Uterus (tissue), 4 donors: Measurements from ENCODE around the gene SORBS1. TPM values are rescaled to one million over a fixed set of nuclear protein-coding genes. Genes with fewer than 3 reads are reported as not detected.

Source experiments
- DNase-seq, 2 donors: peaks; one replicate each; pipeline ENCODE4 v3.0.0-alpha.2; 2019 to 2020
- H3K27ac ChIP-seq, 2 donors: fragments of 200-600 bp; sonication (generic); 1 replicate in 1 of 2; 2 replicates in 1 of 2; pipeline ENCODE4 v1.5.1; 2016 to 2018
- H3K27me3 ChIP-seq, 2 donors: fragments of 200-600 bp; sonication (generic); one replicate each; pipeline ENCODE4 v1.5.1; 2018 to 2019; ENCODE audit warnings: control low read depth in 1 of 2
- H3K36me3 ChIP-seq, 2 donors: fragments of 200-600 bp; sonication (generic); one replicate each; pipeline ENCODE4 v1.5.1; 2019; ENCODE audit warnings: control low read depth in 1 of 2
- H3K4me1 ChIP-seq, 2 donors: fragments of 200-600 bp; sonication (generic); one replicate each; pipeline ENCODE4 v1.5.1; 2018 to 2019; ENCODE audit warnings: control low read depth in 1 of 2
- H3K4me3 ChIP-seq, 2 donors: fragments of 200-600 bp; sonication (generic); 1 replicate in 1 of 2; 2 replicates in 1 of 2; pipeline ENCODE4 v1.5.1; 2018 to 2019; ENCODE audit warnings: mild to moderate bottlenecking in 1 of 2
- H3K9me3 ChIP-seq, 2 donors: fragments of 200-600 bp; sonication (generic); one replicate each; pipeline ENCODE4 v1.5.1; 2019; ENCODE audit warnings: control low read depth in 1 of 2
- CTCF ChIP-seq, 4 experiments: fragments of 200-600 bp in 2 of 4; fragments of 450-650 bp in 2 of 4; sonication (generic) in 2 of 4; IDR thresholded peaks; one replicate each; pipeline ENCODE4 v1.5.1; 2016 to 2019; ENCODE audit warnings: antibody characterized with exemption in 4 of 4, mild to moderate bottlenecking in 2 of 4, moderate library complexity in 1 of 4
- POLR2A ChIP-seq, 2 donors: fragments of 450-650 bp; IDR thresholded peaks; one replicate each; pipeline ENCODE4 v1.6.1; 2016; ENCODE audit warnings: antibody characterized with exemption in 2 of 2, mild to moderate bottlenecking in 1 of 2, moderate library complexity in 1 of 2
- intact Hi-C: fragments of 100-400 bp; cut with DNase I; formaldehyde crosslinking; loops from one replicate; pipeline ENCODE4 v1.15.1; 2023; ENCODE audit warnings: low total_unique reads
- total RNA-seq, 4 donors: library from RNA; depleted of rRNA in 3 of 4; stranded (reverse); fragments of >200 nt in 3 of 4; gene quantifications; one replicate each; pipeline versions ENCODE4 v1.1.0 to v1.2.4, GENCODE V29; 2014 to 2023
- donor health status: DM: yes; HTN: yes; CAD: no.

SORBS1 gene
- total RNA-seq, 4 donors from 2014 or later = 89.9 to 422 (median 271) TPM

DNA sequence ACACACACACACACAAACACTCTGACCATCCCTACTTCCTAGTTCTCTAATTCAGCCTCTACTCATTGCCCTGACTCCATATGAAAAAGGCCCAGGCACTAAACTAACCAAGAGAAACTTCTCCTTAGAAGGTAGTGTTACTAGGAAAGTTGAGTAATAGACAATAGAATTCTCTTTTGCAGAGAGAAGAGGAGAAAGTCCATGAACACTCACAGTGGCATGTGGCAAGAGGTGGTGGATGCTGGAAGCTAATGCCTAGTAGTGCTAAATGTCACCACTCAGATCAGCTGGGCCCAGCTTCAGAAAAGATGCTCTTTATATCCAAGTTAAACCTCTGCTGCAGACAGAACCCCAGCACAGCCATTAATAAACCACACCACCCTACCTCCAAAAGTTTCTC lies 58.2 kb downstream of the SORBS1 start:
- Histone ChIP-seq H3K4me1 (no peaks in the 10 kb centered on the region), H3K9me3 (no peaks in the 10 kb centered on the region), H3K27ac (peak overlapping the region; percentile 85 to 95), H3K36me3 (no peaks in the 10 kb centered on the region), H3K4me3 (no peak overlapping the region), H3K27me3 (no peaks in the 10 kb centered on the region)
- TF ChIP-seq CTCF (IDR thresholded peaks at IDR 0.05) (no peak), POLR2A (IDR thresholded peaks at IDR 0.05) (no peak)
- intact Hi-C loops = no loop called here
- DNase-seq = no peak

DNA sequence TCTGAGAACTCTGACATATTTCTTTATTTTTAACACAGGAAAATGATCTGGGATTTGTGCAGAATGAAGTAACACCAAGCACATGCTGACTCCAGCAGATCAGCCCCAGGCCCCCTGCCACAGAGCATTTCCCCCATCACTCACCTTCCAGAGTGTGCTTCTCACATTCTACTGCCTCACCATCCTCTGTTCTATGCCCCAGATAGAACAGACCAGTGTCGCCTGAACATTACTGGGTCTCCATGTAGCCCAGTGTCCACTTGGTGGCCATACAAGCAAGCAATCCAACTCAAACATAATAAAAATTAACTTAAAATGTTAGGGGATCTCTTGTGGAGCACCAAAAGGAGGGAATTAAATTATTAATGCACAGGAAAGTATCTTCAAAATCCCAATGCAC lies 58.8 kb downstream of the SORBS1 start:
- peak overlapping the region; percentile 85 to 95 for H3K27ac ChIP-seq
- no peaks in the 10 kb centered on the region for H3K9me3 ChIP-seq
- H3K27me3 ChIP-seq = no peaks in the 10 kb centered on the region
- no peak overlapping the region for H3K4me3 ChIP-seq
- DNase-seq = no peak
- intact Hi-C loops = no loop called here
- no peaks in the 10 kb centered on the region for H3K36me3 ChIP-seq
- no peak for TF ChIP-seq POLR2A (IDR thresholded peaks at IDR 0.05)
- no peak for TF ChIP-seq CTCF (IDR thresholded peaks at IDR 0.05)
- H3K4me1 ChIP-seq = no peaks in the 10 kb centered on the region

DNA sequence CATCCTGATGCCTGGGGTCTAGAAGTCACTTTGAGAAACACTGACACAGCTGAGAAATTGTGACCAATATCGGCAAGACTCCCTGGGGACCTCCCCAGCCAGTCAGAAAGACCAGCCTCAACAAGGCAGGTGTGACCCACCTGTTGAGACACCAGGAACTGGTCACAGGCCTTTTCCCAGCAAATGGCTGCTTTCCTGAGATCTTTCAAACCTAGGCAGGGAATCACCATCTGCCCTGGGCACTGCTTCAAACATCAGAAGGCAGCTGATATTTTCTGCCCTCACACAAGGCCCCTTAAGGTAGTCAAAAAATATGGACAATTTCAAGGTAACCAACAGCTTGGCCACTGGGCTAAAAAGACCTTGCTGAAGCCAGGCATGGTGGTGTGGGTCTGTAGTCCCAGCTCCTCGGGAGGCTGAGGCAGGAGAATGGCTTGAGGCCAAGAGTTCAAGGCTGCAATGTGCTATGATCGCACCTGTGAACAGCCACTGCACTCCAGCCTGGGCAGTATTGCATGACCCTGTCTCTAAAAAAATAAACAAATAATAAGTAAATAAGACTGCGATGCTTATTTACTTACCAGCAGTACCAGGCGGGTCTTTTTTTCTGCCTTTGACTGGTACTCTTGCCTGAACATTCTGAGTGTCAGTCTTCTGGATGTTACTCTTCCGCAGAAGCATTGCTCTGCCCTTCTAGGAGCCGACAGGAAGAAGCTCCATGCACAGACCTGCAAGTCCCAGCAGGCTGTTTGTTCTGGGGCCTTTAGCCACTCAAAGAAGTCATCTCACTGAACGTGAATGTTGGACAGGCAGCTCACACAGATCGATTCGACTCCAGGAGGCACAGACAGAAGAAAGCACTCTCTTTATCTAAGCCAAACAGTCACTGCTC lies 59.7 kb downstream of the SORBS1 start:
- no peak for DNase-seq
- peak overlapping the region; percentile 85 to 95 for H3K27ac ChIP-seq
- H3K36me3 ChIP-seq = no peaks in the 10 kb centered on the region
- no peak overlapping the region for H3K4me3 ChIP-seq
- H3K27me3 ChIP-seq = no peaks in the 10 kb centered on the region
- no peaks in the 10 kb centered on the region for H3K9me3 ChIP-seq
- intact Hi-C loops = no loop called here
- peaks cover 0 to 4% of the 10 kb centered on the region in 2 donors for H3K4me1 ChIP-seq
- TF ChIP-seq CTCF (IDR thresholded peaks at IDR 0.05) (no peak), POLR2A (IDR thresholded peaks at IDR 0.05) (no peak)

GRCh38 chr10:95500649-95501048 lies 60.5 kb downstream of the SORBS1 start:
- Histone ChIP-seq H3K27ac (peak overlapping the region; percentile 85 to 95), H3K4me1 (peaks cover 0 to 4% of the 10 kb centered on the region in 2 donors), H3K9me3 (no peaks in the 10 kb centered on the region), H3K4me3 (no peak overlapping the region), H3K36me3 (no peaks in the 10 kb centered on the region), H3K27me3 (no peaks in the 10 kb centered on the region)
- no peak for TF ChIP-seq POLR2A (IDR thresholded peaks at IDR 0.05)
- TF ChIP-seq CTCF (IDR thresholded peaks at IDR 0.05) = no peak
- intact Hi-C loops = no loop called here
- no peak for DNase-seq

- intact Hi-C loops = no loop called here
- DNase-seq = no peak
- TF ChIP-seq POLR2A (IDR thresholded peaks at IDR 0.05) (no peak), CTCF (IDR thresholded peaks at IDR 0.05) (no peak)
- Histone ChIP-seq H3K27ac (peak overlapping the region in 1 of 2 donors; percentile 95), H3K27me3 (no peaks in the 10 kb centered on the region), H3K4me1 (peaks cover 0 to 4% of the 10 kb centered on the region in 2 donors), H3K4me3 (no peak overlapping the region), H3K9me3 (no peaks in the 10 kb centered on the region), H3K36me3 (no peaks in the 10 kb centered on the region)
Measured at GRCh38 chr10:95500097-95500496, 61.1 kb downstream of the SORBS1 start.
